GM21529 (cell line): ENCODE data around the gene ITCH.
"Not testable (repeated sequence)": the region's sequence is repeated elsewhere in the genome, so short reads cannot be mapped to it uniquely, and the experiment has no call there.

Experiments
- ATAC-seq: cut with Tn5 transposase; IDR thresholded peaks from one replicate; pipeline ENCODE4 v1.9.1; 2021; ENCODE audit not compliant: unreplicated experiment

Gene ITCH

GRCh38 chr20:34363062-34363464, at the start of gene ITCH:
Gene ITCH (plus strand): TSS chr20:34363273. CDS start chr20:34393812, 30,539 bp downstream.
- peak; percentile 95 for ATAC-seq

DNA sequence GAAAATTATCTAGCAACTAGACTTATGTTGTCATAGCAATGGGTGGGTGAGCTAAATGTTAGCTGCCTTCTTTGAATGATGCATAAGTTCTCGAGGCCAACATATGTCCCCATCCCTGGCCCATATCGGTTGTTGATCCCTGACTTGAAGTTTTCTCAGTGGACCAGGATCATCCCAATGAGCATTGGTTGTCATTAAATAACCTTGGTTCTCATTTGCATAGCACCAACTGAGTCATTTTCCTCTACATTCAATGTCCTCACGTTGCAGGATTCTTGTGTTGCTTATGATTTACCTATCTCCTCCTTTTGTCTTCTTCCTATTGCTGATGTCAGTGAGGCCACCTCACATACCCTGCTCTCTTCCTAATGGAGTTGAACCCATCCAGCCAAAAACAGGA, 47.8 kb upstream of the ITCH start:
- ATAC-seq, result no peak

GRCh38 chr20:34316196-34316814, 46.8 kb upstream of the ITCH start:
- no peak for ATAC-seq

DNA sequence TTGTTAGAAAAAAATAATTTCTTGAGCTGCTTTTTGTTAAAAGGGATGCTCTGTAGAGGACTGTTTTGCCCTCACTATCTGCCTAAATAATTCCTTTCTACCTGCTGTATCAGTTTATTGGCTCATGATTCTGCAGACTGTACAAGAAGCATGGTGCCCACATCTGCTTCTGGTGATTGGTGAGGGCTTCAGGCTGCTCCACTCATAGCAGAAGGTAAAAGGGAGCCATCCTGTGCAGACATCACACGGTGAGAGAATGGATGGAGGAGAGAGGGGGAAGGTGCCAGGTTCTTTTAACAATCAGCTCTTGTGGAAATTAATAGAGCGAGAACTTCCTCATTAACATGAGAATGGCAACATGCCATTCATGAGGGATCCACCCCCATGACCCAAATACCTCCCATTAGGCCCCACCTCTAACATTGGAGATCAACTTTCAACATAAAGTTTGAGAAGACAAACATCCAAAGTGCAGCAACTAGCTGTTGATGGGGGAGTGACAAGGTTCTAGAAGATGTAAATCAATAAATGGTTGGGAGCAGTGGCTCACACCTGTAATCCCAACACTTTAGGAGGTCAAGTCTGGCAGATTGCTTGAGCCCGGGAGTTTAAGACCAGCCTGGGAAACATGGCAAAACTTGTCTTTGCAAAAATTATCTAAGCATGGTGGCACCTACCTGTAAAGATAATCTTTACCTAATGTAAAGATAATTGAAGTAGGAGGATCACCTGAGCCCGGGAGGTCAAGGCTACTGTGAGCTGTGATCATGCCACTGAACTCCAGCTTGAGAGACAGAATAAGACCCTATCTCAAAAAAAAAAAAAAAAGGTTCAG, 44.2 kb upstream of the ITCH start:
- ATAC-seq, result no peak

DNA sequence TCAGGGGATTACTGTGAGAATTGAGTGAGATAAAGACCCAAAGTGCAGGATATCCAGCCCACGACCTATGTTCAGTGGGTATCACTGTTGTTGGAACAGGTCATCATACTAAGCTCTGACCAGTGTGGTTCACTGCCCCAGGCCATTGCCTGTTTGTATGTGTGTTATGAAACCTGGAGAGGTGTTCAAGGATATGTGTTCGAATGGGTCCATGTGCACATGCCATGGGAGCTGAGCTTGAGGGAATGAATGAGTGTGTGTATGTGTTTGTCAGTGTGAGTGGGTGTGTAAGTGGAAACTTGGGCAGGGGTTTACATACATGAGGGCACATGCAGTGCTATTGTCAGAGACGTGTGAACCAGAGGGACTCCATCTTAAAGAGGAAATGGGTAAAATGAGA, 42.2 kb upstream of the ITCH start:
- ATAC-seq, result no peak

- ATAC-seq, result no peak
Observed at GRCh38 chr20:34322267-34323105, 40.6 kb upstream of the ITCH start.

DNA sequence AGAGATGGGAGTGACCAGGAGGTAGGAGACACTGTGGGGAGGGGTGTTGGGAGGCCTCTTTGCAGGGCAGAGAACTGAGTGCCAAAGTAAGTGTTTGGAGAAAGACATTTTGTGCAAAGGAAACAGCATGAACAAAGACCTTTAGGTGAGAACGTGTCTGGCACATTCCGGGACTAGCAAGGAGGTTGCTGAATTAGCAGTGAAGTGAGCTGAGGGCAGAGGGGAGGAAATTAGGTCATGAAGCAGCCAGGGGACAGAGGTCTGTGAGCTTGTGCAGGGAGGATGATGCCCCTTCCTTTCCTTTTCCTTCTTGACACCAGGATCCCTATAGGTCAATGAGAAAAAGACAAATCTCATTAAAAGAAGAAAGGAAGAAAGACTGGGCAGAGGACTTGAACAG, 38.5 kb upstream of the ITCH start:
- no peak for ATAC-seq

- ATAC-seq, result not testable (repeated sequence)
Observed at GRCh38 chr20:34328207-34328606, 34.9 kb upstream of the ITCH start.

DNA sequence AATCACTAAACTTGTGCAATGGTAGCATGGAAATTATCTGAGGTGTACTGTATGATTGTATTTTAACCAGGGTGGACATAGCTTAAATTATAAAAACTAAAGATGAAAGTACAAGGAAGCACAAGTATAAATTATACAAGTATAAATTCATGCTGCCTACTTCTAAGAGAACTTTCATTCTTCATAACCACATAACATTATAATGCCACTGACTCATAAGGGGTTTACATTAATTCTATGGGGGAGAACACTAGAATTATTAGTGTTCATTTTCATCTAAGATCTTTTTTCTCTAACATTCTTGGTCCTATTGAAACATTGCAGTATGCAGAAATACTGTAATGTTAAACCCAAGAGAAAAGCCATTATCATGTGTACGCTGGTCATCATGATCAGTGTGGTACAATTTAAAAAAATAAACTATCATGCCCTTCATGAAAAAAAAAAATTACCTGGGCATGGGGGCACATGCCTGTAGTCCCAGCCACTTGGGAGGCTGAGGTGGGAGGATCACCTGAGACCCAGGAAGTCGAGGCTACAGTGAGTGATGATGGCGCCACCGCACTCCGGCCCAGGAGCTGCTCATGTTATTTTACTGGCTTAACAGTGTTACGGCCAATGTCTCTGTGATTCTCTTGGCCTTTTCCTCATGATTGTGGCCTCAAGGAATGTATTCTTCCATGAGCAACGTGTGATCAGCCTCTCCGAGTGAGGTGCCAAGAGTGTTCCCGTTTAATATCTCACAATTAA, 34.0 kb upstream of the ITCH start:
- ATAC-seq, result no peak

DNA sequence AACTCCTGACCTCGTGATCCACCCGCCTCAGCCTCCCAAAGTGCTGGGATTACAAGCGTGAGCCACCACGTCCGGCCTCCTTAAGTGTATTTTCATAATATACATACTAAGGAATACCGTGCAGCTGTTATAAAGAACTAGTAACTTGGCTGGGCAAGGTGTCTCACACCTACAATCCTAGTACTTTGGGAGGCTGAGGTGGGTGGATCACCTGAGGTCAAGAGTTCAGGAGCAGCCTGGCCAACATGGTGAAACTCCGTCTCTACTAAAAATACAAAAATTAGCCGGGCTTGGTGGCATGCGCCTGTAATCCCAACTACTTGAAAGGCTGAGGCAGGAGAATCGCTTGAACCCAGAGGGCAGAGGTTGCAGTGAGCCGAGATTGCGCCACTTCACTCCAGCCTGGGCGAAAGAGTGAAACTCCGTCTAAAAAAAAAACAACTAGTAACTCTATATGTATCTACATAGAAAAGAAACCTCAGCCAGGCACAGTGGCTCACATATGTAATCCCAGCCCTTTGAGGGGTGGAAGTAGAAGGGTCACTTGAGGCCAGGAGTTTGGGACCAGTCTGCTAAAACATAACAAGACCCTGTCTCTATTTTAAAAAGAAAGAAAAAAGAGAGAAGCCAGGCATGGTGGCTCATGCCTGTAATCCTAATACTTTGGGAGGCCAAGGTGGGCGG, 32.1 kb upstream of the ITCH start:
- ATAC-seq, result not testable (repeated sequence)

DNA sequence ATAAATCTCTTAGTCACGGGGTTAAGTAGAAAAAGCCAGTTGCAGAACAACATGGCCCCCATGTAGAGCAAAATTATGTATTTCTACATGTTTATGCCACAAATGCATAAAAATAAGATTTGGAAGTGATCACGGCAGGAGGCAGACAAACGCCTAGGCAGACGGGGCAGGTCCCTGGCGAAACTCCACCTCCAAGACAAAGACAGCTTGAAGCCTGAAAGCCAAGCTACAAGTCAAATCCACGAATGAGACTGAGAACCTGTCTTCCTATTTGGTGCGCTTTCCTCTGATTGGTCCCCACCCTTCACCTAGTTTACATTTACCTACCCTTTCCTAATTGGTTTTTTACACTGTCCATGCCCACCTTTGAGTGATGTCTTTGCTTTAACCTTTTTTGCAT, 31.2 kb upstream of the ITCH start:
- no peak for ATAC-seq

- ATAC-seq, result no peak
Observed at GRCh38 chr20:34332262-34332920, 30.7 kb upstream of the ITCH start.

- ATAC-seq, result no peak
Observed at GRCh38 chr20:34333786-34334185, 29.3 kb upstream of the ITCH start.

DNA sequence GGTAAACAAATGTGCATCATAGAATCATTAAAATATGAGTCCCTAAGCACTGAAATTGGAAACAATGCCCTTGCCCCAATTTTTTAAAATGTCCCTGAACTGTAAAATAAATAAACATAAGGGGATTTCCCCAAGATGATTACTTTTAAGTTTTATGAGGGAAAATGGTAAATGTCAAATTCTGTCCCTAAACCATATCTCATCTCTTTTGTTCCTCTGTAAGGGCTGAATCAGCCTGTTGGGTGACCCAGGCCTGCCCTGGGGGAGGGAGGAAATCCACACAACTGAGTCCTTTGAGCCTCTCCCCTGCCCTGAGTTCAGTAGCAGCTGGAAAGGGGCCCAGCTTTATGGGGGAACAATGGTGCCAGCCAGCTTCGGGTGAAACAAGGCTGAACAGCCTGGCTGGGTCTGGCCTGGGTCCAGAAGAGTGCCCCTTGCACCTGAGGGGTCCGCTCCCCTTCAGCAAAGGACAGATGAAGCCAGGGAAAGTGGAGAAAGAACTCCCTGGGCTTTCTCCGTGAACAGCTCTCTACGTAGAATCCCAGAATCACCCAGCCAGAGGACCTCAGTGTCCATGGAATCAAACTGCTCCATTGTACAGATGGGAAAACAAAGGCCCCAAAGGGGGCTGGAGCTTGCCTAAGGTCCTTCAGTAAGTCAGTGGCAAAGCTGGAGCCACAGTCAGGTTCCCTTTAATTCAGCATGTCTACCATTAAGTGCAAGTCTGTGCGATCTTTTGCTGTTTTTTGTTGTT, 28.2 kb upstream of the ITCH start:
- ATAC-seq, result no peak

GRCh38 chr20:34337544-34337943, 25.5 kb upstream of the ITCH start:
- ATAC-seq, result no peak

GRCh38 chr20:34337982-34338726, 24.9 kb upstream of the ITCH start:
- peak; percentile 52 for ATAC-seq

DNA sequence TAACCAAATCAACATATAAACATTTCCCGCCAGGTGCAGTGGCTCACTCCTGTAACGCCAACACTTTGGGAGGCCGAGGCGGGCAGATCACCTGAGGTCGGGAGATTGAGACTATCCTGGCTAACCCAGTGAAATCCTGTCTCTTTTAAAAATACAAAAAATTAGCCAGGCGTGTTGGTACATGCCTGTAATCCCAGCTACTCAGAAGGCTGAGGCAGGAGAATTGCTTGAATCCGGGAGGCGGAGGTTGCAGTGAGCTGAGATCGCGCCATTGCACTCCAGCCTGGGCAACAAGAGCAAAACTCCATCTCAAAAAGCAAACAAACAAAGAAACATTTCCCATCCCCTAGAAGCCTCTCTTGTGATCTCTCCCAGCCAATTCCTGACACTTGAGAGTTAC, 22.3 kb upstream of the ITCH start:
- ATAC-seq, result not testable (repeated sequence)

GRCh38 chr20:34341199-34341598, 21.9 kb upstream of the ITCH start:
- ATAC-seq, result not testable (repeated sequence)
